Panc1 (cell line): ENCODE results near the gene BCAS3. TPM values are rescaled to one million over a fixed set of nuclear protein-coding genes. Genes with fewer than 3 reads are reported as not detected.

Experiments
- ATAC-seq: fragments of 200-7000 bp; cut with Tn5 transposase; 2 replicates; pipeline ENCODE4 v1.9.1; 2020; ENCODE audit warnings: mild to moderate bottlenecking, moderate library complexity
- BruUV-seq: library from RNA; stranded (reverse); fragments of 400-500 nt; replicated peaks from 2 replicates; lab custom pipeline; 2021; lab: Mats Ljungman, UMichigan
- CTCF ChIA-PET: fragments of 300-600 bp; sonication (Branson Sonifier 250); formaldehyde crosslinking; loops from one replicate; lab custom pipeline; 2022; ENCODE audit warnings: antibody characterized with exemption; lab: Charles Lee
- POLR2A ChIA-PET: fragments of 300-600 bp; sonication (Branson Sonifier 250); formaldehyde crosslinking; loops from one replicate; lab custom pipeline; 2022; ENCODE audit warnings: antibody characterized with exemption; lab: Charles Lee
- DNase-seq: peaks from one replicate; pipeline ENCODE4 v3.0.0-alpha.2; 2010; ENCODE audit warnings: low read depth, low spot score
- H3K27ac ChIP-seq: 2 replicates; pipeline ENCODE4 v1.5.1; 2011; ENCODE audit warnings: mild to moderate bottlenecking, low read length, inconsistent platforms
- H3K27me3 ChIP-seq: fragments of 200-500 bp; sonication (Bioruptor generic); 2 replicates; pipeline ENCODE4 v1.6.0; 2014; ENCODE audit warnings: low read length, inconsistent platforms; ENCODE audit not compliant: control insufficient read depth, insufficient read depth
- H3K36me3 ChIP-seq: fragments of 200-500 bp; sonication (Bioruptor generic); 2 replicates; pipeline ENCODE4 v1.5.1; 2014; ENCODE audit warnings: inconsistent platforms, mild to moderate bottlenecking, low read length, moderate library complexity; ENCODE audit not compliant: control insufficient read depth, insufficient read depth
- H3K4me1 ChIP-seq: 2 replicates; pipeline ENCODE4 v1.5.1; 2011; ENCODE audit warnings: inconsistent platforms, mild to moderate bottlenecking, low read length, moderate library complexity; ENCODE audit not compliant: control insufficient read depth, insufficient read depth
- H3K4me3 ChIP-seq, 2 experiments: 2 replicates each; pipeline ENCODE4 v1.5.1; 2011 to 2012; ENCODE audit warnings: low read depth in 2 of 2, low read length in 2 of 2, mild to moderate bottlenecking in 2 of 2, inconsistent platforms in 1 of 2, moderate library complexity in 1 of 2
- H3K9me3 ChIP-seq: fragments of 200-500 bp; sonication (Bioruptor generic); 2 replicates; pipeline ENCODE4 v1.5.1; 2014; ENCODE audit warnings: low read depth, mild to moderate bottlenecking, inconsistent platforms, low read length, moderate library complexity; ENCODE audit not compliant: control insufficient read depth, insufficient read depth
- POLR2AphosphoS5 ChIP-seq: IDR thresholded peaks from 2 replicates; pipeline ENCODE4 v1.6.1; 2012; ENCODE audit warnings: mild to moderate bottlenecking, low read depth, low read length, moderate library complexity
- SIN3A ChIP-seq: IDR thresholded peaks from 2 replicates; pipeline ENCODE4 v1.6.1; 2012; ENCODE audit warnings: low read depth, mild to moderate bottlenecking, low read length, moderate library complexity, borderline replicate concordance; ENCODE audit not compliant: insufficient read depth
- TCF7L2 ChIP-seq: IDR thresholded peaks from 2 replicates; pipeline ENCODE4 v1.6.1; 2011; ENCODE audit warnings: mild to moderate bottlenecking, low read depth, low read length, inconsistent platforms
- in situ Hi-C: cut with HindIII; loops from 2 replicates; pipeline ENCODE4 v1.10.0; 2016; ENCODE audit warnings: low sequenced_read_pairs, low pct_unique_long_range_greater_than_20kb
- intact Hi-C: fragments of 100-400 bp; cut with micrococcal nuclease; formaldehyde crosslinking; loops from one replicate; pipeline ENCODE4 v1.10.0; 2022; ENCODE audit not compliant: unreplicated experiment
- total RNA-seq: library from RNA; stranded (reverse); gene quantifications from one replicate; pipeline ENCODE4 v1.2.1, GENCODE V29; 2021; ENCODE audit not compliant: unreplicated experiment
- TF ChIP-seq, protein P1 (sequence below): fragments of 450-650 bp; IDR thresholded peaks from 2 replicates; pipeline ENCODE4 v1.5.1; 2017; ENCODE audit warnings: mild to moderate bottlenecking
- TF ChIP-seq, protein P2 (sequence below), 2 experiments: IDR thresholded peaks; 2 replicates each; pipeline ENCODE4 v1.6.1; 2011 to 2012; ENCODE audit warnings: low read depth in 2 of 2, control low read depth in 1 of 2, low read length in 1 of 2, mild to moderate bottlenecking in 1 of 2, moderate library complexity in 1 of 2; ENCODE audit not compliant: insufficient read depth in 1 of 2

BCAS3 gene
- total RNA-seq, 1 experiment from 2014 or later = 9.3 TPM

DNA sequence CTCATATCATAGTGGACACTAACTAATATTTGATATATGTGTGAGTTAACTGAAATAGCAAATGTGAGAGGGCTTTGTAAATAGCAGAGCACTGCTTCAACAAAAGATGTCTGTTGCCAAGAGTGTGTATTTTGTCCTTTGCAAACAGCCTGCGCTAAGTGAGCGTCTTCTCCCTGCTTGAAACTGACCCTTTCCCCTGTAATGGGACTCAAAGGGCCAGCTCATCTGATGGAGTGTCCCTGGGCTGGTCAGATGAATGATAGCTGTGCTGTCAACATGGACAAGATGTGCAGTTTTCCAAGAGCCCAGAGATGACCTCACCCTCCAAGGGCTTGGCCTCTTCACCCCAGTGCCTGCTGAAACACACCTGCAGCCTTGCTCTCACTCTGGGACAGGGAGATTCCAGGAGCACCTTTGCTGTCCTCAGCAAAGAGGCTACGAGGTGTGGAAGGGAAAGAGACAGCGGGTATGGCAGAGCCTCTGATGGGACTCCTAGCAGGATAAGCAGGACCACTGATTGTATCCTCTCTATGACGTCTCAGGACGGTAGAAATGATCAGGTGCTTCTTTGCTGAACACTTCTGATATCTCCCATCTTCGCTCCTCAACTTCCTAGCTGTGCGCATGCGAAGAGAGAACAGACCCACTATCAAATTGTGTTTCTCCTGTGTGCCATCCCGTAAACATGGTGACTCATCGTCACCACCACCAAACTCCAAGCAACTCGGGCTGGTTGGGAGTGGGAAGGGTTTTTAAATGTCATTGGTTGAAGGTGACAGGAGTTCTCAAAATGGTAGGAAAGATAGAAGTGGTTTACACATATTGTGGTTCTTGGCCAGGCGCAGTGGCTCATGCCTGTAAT is 686.2 kb downstream of the BCAS3 start:
- Histone ChIP-seq H3K36me3 (no peaks in the 10 kb centered on the region), H3K27me3 (no peaks in the 10 kb centered on the region), H3K27ac (no peak overlapping the region), H3K4me3 (no peak overlapping the region), H3K4me1 (no peaks in the 10 kb centered on the region), H3K9me3 (no peaks in the 10 kb centered on the region)
- no TSS peak for BruUV-seq
- ATAC-seq = no peak
- intact Hi-C loops (no loop called here), in situ Hi-C loops (no loop called here)
- CTCF ChIA-PET = no interaction called here
- DNase-seq = no peak
- POLR2A ChIA-PET = no interaction called here
- no peak for TF ChIP-seq POLR2AphosphoS5
- TF ChIP-seq, protein P1, sequence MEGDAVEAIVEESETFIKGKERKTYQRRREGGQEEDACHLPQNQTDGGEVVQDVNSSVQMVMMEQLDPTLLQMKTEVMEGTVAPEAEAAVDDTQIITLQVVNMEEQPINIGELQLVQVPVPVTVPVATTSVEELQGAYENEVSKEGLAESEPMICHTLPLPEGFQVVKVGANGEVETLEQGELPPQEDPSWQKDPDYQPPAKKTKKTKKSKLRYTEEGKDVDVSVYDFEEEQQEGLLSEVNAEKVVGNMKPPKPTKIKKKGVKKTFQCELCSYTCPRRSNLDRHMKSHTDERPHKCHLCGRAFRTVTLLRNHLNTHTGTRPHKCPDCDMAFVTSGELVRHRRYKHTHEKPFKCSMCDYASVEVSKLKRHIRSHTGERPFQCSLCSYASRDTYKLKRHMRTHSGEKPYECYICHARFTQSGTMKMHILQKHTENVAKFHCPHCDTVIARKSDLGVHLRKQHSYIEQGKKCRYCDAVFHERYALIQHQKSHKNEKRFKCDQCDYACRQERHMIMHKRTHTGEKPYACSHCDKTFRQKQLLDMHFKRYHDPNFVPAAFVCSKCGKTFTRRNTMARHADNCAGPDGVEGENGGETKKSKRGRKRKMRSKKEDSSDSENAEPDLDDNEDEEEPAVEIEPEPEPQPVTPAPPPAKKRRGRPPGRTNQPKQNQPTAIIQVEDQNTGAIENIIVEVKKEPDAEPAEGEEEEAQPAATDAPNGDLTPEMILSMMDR = no peak
- TF ChIP-seq TCF7L2 = no peak
- TF ChIP-seq SIN3A = no peak
- TF ChIP-seq, protein P2, sequence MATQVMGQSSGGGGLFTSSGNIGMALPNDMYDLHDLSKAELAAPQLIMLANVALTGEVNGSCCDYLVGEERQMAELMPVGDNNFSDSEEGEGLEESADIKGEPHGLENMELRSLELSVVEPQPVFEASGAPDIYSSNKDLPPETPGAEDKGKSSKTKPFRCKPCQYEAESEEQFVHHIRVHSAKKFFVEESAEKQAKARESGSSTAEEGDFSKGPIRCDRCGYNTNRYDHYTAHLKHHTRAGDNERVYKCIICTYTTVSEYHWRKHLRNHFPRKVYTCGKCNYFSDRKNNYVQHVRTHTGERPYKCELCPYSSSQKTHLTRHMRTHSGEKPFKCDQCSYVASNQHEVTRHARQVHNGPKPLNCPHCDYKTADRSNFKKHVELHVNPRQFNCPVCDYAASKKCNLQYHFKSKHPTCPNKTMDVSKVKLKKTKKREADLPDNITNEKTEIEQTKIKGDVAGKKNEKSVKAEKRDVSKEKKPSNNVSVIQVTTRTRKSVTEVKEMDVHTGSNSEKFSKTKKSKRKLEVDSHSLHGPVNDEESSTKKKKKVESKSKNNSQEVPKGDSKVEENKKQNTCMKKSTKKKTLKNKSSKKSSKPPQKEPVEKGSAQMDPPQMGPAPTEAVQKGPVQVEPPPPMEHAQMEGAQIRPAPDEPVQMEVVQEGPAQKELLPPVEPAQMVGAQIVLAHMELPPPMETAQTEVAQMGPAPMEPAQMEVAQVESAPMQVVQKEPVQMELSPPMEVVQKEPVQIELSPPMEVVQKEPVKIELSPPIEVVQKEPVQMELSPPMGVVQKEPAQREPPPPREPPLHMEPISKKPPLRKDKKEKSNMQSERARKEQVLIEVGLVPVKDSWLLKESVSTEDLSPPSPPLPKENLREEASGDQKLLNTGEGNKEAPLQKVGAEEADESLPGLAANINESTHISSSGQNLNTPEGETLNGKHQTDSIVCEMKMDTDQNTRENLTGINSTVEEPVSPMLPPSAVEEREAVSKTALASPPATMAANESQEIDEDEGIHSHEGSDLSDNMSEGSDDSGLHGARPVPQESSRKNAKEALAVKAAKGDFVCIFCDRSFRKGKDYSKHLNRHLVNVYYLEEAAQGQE (IDR thresholded peaks at IDR 0.05; ENCODE audit: insufficient read depth in 1 of 2, low read depth in 2 of 2, low read length in 1 of 2) = no peak

DNA sequence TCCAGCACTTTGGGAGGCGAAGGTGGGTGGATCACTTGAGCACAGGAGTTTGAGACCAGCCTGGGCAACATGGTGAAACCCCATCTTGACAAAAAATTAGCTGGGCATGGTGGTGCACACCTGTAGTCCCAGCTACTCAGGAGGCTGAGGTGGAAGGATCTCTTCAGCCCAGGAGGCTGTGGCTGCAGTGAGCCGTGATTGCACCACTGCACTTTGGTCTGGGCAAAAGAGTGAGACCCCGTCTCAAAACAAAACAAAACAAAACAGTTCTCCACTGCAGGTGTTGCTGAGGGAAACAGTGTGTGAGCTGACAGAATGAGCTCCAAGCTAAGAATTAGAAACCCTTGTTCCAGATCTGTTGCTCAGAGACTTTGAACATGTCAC is 686.8 kb downstream of the BCAS3 start:
- ChIA-PET CTCF (no interaction called here), POLR2A (no interaction called here)
- Histone ChIP-seq H3K4me3 (no peak overlapping the region), H3K27ac (no peak overlapping the region), H3K9me3 (no peaks in the 10 kb centered on the region), H3K36me3 (no peaks in the 10 kb centered on the region), H3K4me1 (no peaks in the 10 kb centered on the region), H3K27me3 (no peaks in the 10 kb centered on the region)
- intact Hi-C loops = no loop called here
- TF ChIP-seq TCF7L2 (no peak), SIN3A (no peak), POLR2AphosphoS5 (no peak)
- TF ChIP-seq, protein P2 (IDR thresholded peaks at IDR 0.05; ENCODE audit: insufficient read depth in 1 of 2, low read depth in 2 of 2, low read length in 1 of 2) = no peak
- TF ChIP-seq, protein P1 = no peak
- DNase-seq = no peak
- BruUV-seq = no TSS peak
- in situ Hi-C loops = no loop called here
- no peak for ATAC-seq
